ENCODE data around the gene CSRP2. TPM values are rescaled to one million over a fixed set of nuclear protein-coding genes. Genes with fewer than 3 reads are reported as not detected.

Gene CSRP2
- polyA plus RNA-seq, 1 donor from 2014 or later: 67.2 TPM

- Histone ChIP-seq H2AFZ (ENCODE audit: low read depth, low read length) (no peak overlapping the region), H3K9me2 (ENCODE audit: insufficient read depth, low read length) (no peaks in the 10 kb centered on the region), H3K27me3 (ENCODE audit: insufficient read depth, low read depth, low read length) (no peaks in the 10 kb centered on the region), H3K79me2 (replicated peaks; ENCODE audit: insufficient read depth, low read length) (no peaks in the 10 kb centered on the region), H4K20me1 (ENCODE audit: insufficient read depth) (no peaks in the 10 kb centered on the region), H3K4me3 (ENCODE audit: low read length) (no peak overlapping the region), H3K27ac (ENCODE audit: low read length) (no peak overlapping the region), H3F3A (ENCODE audit: insufficient read depth, low read length, poor library complexity, severe bottlenecking) (no peaks in the 10 kb centered on the region), H3K36me3 (ENCODE audit: insufficient read depth, low read length) (no peaks in the 10 kb centered on the region), H3K9me3 (ENCODE audit: low read length) (no peaks in the 10 kb centered on the region), H3K9ac (ENCODE audit: low read length) (no peak overlapping the region), H3K4me2 (ENCODE audit: low read length) (no peak overlapping the region)
- TF ChIP-seq MXI1 (conservative IDR thresholded peaks at IDR 0.05; ENCODE audit: poor library complexity, severe bottlenecking) (no peak), TAF1 (IDR thresholded peaks at IDR 0.05; ENCODE audit: low read depth) (no peak), EZH2 (IDR thresholded peaks at IDR 0.05; ENCODE audit: borderline replicate concordance, insufficient read depth, low read length, poor library complexity, severe bottlenecking) (no peak), EP300 (conservative IDR thresholded peaks at IDR 0.05; ENCODE audit: poor library complexity, severe bottlenecking) (no peak), SMC3 (conservative IDR thresholded peaks at IDR 0.05; ENCODE audit: poor library complexity) (no peak), RAD21 (conservative IDR thresholded peaks at IDR 0.05) (no peak), POLR2AphosphoS5 (IDR thresholded peaks at IDR 0.05) (no peak)
- TF ChIP-seq, protein P1, sequence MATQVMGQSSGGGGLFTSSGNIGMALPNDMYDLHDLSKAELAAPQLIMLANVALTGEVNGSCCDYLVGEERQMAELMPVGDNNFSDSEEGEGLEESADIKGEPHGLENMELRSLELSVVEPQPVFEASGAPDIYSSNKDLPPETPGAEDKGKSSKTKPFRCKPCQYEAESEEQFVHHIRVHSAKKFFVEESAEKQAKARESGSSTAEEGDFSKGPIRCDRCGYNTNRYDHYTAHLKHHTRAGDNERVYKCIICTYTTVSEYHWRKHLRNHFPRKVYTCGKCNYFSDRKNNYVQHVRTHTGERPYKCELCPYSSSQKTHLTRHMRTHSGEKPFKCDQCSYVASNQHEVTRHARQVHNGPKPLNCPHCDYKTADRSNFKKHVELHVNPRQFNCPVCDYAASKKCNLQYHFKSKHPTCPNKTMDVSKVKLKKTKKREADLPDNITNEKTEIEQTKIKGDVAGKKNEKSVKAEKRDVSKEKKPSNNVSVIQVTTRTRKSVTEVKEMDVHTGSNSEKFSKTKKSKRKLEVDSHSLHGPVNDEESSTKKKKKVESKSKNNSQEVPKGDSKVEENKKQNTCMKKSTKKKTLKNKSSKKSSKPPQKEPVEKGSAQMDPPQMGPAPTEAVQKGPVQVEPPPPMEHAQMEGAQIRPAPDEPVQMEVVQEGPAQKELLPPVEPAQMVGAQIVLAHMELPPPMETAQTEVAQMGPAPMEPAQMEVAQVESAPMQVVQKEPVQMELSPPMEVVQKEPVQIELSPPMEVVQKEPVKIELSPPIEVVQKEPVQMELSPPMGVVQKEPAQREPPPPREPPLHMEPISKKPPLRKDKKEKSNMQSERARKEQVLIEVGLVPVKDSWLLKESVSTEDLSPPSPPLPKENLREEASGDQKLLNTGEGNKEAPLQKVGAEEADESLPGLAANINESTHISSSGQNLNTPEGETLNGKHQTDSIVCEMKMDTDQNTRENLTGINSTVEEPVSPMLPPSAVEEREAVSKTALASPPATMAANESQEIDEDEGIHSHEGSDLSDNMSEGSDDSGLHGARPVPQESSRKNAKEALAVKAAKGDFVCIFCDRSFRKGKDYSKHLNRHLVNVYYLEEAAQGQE (IDR thresholded peaks at IDR 0.05; ENCODE audit: borderline replicate concordance): no peak
- TF ChIP-seq, protein P2, sequence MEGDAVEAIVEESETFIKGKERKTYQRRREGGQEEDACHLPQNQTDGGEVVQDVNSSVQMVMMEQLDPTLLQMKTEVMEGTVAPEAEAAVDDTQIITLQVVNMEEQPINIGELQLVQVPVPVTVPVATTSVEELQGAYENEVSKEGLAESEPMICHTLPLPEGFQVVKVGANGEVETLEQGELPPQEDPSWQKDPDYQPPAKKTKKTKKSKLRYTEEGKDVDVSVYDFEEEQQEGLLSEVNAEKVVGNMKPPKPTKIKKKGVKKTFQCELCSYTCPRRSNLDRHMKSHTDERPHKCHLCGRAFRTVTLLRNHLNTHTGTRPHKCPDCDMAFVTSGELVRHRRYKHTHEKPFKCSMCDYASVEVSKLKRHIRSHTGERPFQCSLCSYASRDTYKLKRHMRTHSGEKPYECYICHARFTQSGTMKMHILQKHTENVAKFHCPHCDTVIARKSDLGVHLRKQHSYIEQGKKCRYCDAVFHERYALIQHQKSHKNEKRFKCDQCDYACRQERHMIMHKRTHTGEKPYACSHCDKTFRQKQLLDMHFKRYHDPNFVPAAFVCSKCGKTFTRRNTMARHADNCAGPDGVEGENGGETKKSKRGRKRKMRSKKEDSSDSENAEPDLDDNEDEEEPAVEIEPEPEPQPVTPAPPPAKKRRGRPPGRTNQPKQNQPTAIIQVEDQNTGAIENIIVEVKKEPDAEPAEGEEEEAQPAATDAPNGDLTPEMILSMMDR (IDR thresholded peaks at IDR 0.05; ENCODE audit: poor library complexity, severe bottlenecking): no peak
Measured at GRCh38 chr12:76896274-76896673, 17.5 kb upstream of the CSRP2 start.

DNA sequence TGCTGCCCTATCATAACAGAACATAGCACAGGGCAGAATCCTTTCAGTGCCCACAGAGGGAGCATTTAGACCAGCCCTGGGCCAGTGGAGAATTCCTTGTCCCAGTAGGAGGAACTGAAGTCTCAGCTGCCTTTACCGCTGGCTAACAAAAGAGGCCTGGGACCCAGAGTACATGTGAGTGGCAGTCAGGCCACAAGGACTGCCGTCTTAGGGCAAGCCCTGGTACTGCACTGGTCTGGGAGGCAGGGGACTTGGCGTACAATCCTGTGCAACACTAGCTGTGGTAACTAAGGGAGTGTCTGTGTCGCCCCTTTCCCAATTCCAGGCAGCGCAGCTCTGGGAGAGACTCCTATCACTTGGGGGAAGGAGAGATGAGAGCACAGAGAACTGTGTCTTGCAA, 17.0 kb upstream of the CSRP2 start:
- TF ChIP-seq SMC3 (conservative IDR thresholded peaks at IDR 0.05; ENCODE audit: poor library complexity): no peak
- no peak for TF ChIP-seq POLR2AphosphoS5 (IDR thresholded peaks at IDR 0.05)
- no peak for TF ChIP-seq EP300 (conservative IDR thresholded peaks at IDR 0.05; ENCODE audit: poor library complexity, severe bottlenecking)
- TF ChIP-seq TAF1 (IDR thresholded peaks at IDR 0.05; ENCODE audit: low read depth): no peak
- TF ChIP-seq, protein P1 (IDR thresholded peaks at IDR 0.05; ENCODE audit: borderline replicate concordance): no peak
- TF ChIP-seq RAD21 (conservative IDR thresholded peaks at IDR 0.05): no peak
- TF ChIP-seq, protein P2 (IDR thresholded peaks at IDR 0.05; ENCODE audit: poor library complexity, severe bottlenecking): no peak
- no peak for TF ChIP-seq EZH2 (IDR thresholded peaks at IDR 0.05; ENCODE audit: borderline replicate concordance, insufficient read depth, low read length, poor library complexity, severe bottlenecking)
- TF ChIP-seq MXI1 (conservative IDR thresholded peaks at IDR 0.05; ENCODE audit: poor library complexity, severe bottlenecking): no peak
- Histone ChIP-seq H4K20me1 (ENCODE audit: insufficient read depth) (no peaks in the 10 kb centered on the region), H3K4me3 (ENCODE audit: low read length) (no peak overlapping the region), H3K4me2 (ENCODE audit: low read length) (no peak overlapping the region), H3F3A (ENCODE audit: insufficient read depth, low read length, poor library complexity, severe bottlenecking) (no peaks in the 10 kb centered on the region), H3K9me2 (ENCODE audit: insufficient read depth, low read length) (no peaks in the 10 kb centered on the region), H3K27ac (ENCODE audit: low read length) (no peak overlapping the region), H3K9ac (ENCODE audit: low read length) (no peak overlapping the region), H2AFZ (ENCODE audit: low read depth, low read length) (no peak overlapping the region), H3K79me2 (replicated peaks; ENCODE audit: insufficient read depth, low read length) (no peaks in the 10 kb centered on the region), H3K36me3 (ENCODE audit: insufficient read depth, low read length) (no peaks in the 10 kb centered on the region), H3K9me3 (ENCODE audit: low read length) (no peaks in the 10 kb centered on the region), H3K27me3 (ENCODE audit: insufficient read depth, low read depth, low read length) (no peaks in the 10 kb centered on the region)
